GM10266 (cell line): Measurements from ENCODE around the gene KAZN.

ENCODE experiments used
- DNase-seq: peaks from one replicate; pipeline ENCODE4 v3.0.0; 2012; ENCODE audit errors: extremely low spot score
- CTCF ChIP-seq: IDR thresholded peaks from 2 replicates; pipeline ENCODE4 v1.5.1; 2012; ENCODE audit warnings: mild to moderate bottlenecking, low read depth; ENCODE audit not compliant: control insufficient read depth, insufficient read depth; ENCODE audit errors: missing control alignments

The KAZN gene

GRCh38 chr1:15153842-15154479 lies 555.5 kb downstream of the KAZN start:
- DNase-seq = peak; percentile 77
- peak; percentile 66 for TF ChIP-seq CTCF

- TF ChIP-seq CTCF = no peak
- peak; percentile 30 for DNase-seq
Measured at GRCh38 chr1:15154480-15155036, 556.1 kb downstream of the KAZN start.

- no peak for TF ChIP-seq CTCF
- DNase-seq = no peak
Measured at GRCh38 chr1:15155191-15155590, 556.7 kb downstream of the KAZN start.

GRCh38 chr1:15155888-15156741 lies 557.6 kb downstream of the KAZN start:
- no peak for TF ChIP-seq CTCF
- DNase-seq = peak; percentile 67

GRCh38 chr1:15156807-15157380 lies 558.4 kb downstream of the KAZN start:
- no peak for TF ChIP-seq CTCF
- DNase-seq = no peak

GRCh38 chr1:15157524-15158399 lies 559.3 kb downstream of the KAZN start:
- no peak for DNase-seq
- no peak for TF ChIP-seq CTCF
